Activated CD8-positive, alpha-beta memory T cell treated with anti-CD3 and anti-CD28 coated beads for 1 hour (primary cell): ENCODE measurements around the gene BSND.

Source experiments
- DNase-seq, 2 donors: peaks; one replicate each; pipeline ENCODE4 v3.0.0-alpha.2; 2020; ENCODE audit warnings: low read depth in 1 of 2; ENCODE audit errors: extremely low read depth in 1 of 2

Gene BSND

GRCh38 chr1:55045430-55045829 is 46.7 kb downstream of the BSND start:
- DNase-seq: no peak

- DNase-seq: no peak
Measured at GRCh38 chr1:55046871-55047270, 48.1 kb downstream of the BSND start.

GRCh38 chr1:55047611-55048010 is 48.9 kb downstream of the BSND start:
- DNase-seq: no peak

- DNase-seq: no peak
Measured at GRCh38 chr1:55048453-55049270, 49.9 kb downstream of the BSND start.

GRCh38 chr1:55049271-55049913 is 50.7 kb downstream of the BSND start:
- no peak for DNase-seq

- DNase-seq: no peak
Measured at GRCh38 chr1:55049914-55050278, 51.2 kb downstream of the BSND start.

- DNase-seq: no peak
Measured at GRCh38 chr1:55050283-55050682, 51.5 kb downstream of the BSND start.

GRCh38 chr1:55051169-55051568 is 52.4 kb downstream of the BSND start:
- no peak for DNase-seq

GRCh38 chr1:55051621-55052020 is 52.9 kb downstream of the BSND start:
- no peak for DNase-seq

GRCh38 chr1:55052221-55053142 is 53.7 kb downstream of the BSND start:
- DNase-seq: no peak

- DNase-seq: no peak
Measured at GRCh38 chr1:55053265-55053954, 54.7 kb downstream of the BSND start.

- DNase-seq: no peak
Measured at GRCh38 chr1:55054396-55054795, 55.7 kb downstream of the BSND start.

- DNase-seq: no peak
Measured at GRCh38 chr1:55055084-55055882, 56.5 kb downstream of the BSND start.

- no peak for DNase-seq
Measured at GRCh38 chr1:55055951-55056631, 57.4 kb downstream of the BSND start.

GRCh38 chr1:55056632-55056992 is 57.9 kb downstream of the BSND start:
- no peak for DNase-seq

GRCh38 chr1:55057270-55057955 is 58.7 kb downstream of the BSND start:
- DNase-seq: no peak

GRCh38 chr1:55057956-55058298 is 59.2 kb downstream of the BSND start:
- no peak for DNase-seq

- no peak for DNase-seq
Measured at GRCh38 chr1:55059302-55060132, 60.8 kb downstream of the BSND start.
